Glutamatergic neuron (in vitro differentiated cells): ENCODE measurements around the gene ZYG11A. TPM values are rescaled to one million over a fixed set of nuclear protein-coding genes. Genes with fewer than 3 reads are reported as not detected.

ENCODE experiments used
- DNase-seq: peaks from one replicate; pipeline ENCODE4 v3.0.0; 2022
- H3K27ac Mint-ChIP-seq: one replicate; pipeline ENCODE4 v1.8.0; 2020; ENCODE audit warnings: mild to moderate bottlenecking, mixed read lengths, inconsistent platforms; ENCODE audit not compliant: unreplicated experiment
- H3K27me3 Mint-ChIP-seq: one replicate; pipeline ENCODE4 v1.8.0; 2020; ENCODE audit warnings: mild to moderate bottlenecking, moderate library complexity, mixed read lengths, inconsistent platforms; ENCODE audit not compliant: unreplicated experiment
- H3K36me3 Mint-ChIP-seq: one replicate; pipeline ENCODE4 v1.8.0; 2020; ENCODE audit warnings: mild to moderate bottlenecking, mixed read lengths, inconsistent platforms; ENCODE audit not compliant: unreplicated experiment
- H3K4me1 Mint-ChIP-seq: one replicate; pipeline ENCODE4 v1.8.0; 2020; ENCODE audit warnings: mild to moderate bottlenecking, low read depth, mixed read lengths, inconsistent platforms; ENCODE audit not compliant: unreplicated experiment
- H3K4me3 Mint-ChIP-seq: one replicate; pipeline ENCODE4 v1.8.0; 2020; ENCODE audit warnings: mild to moderate bottlenecking, mixed read lengths, inconsistent platforms; ENCODE audit not compliant: unreplicated experiment
- H3K9me3 Mint-ChIP-seq: one replicate; pipeline ENCODE4 v1.8.0; 2020; ENCODE audit warnings: mild to moderate bottlenecking, moderate library complexity, mixed read lengths, inconsistent platforms; ENCODE audit not compliant: unreplicated experiment
- CTCF ChIP-seq: fragments of 200-600 bp; sonication (generic); IDR thresholded peaks from one replicate; pipeline ENCODE4 v1.5.0; 2021; ENCODE audit not compliant: partially characterized antibody, unreplicated experiment
- total RNA-seq: library from RNA; stranded (reverse); fragmentation: NEBNext Ultra II Directional; extraction: Animal tissue kit (Norgen Biotek cat#: 25700); gene quantifications from one replicate; pipeline ENCODE4 v1.2.1, GENCODE V29; 2021; ENCODE audit not compliant: unreplicated experiment

The ZYG11A gene
- total RNA-seq, 1 donor from 2014 or later: 0.59 TPM

- Mint-ChIP-seq H3K36me3 (peaks cover 5% of the 10 kb centered on the region), H3K9me3 (no peaks in the 10 kb centered on the region), H3K4me1 (peaks cover 2% of the 10 kb centered on the region), H3K27me3 (no peaks in the 10 kb centered on the region), H3K27ac (no peak overlapping the region), H3K4me3 (no peak overlapping the region)
- no peak for DNase-seq
- no peak for TF ChIP-seq CTCF
Observed at GRCh38 chr1:52914463-52914862, 71.9 kb downstream of the ZYG11A start.

- Mint-ChIP-seq H3K4me1 (peaks cover 2% of the 10 kb centered on the region), H3K9me3 (no peaks in the 10 kb centered on the region), H3K36me3 (peaks cover 13% of the 10 kb centered on the region), H3K27me3 (no peaks in the 10 kb centered on the region), H3K27ac (no peak overlapping the region), H3K4me3 (no peak overlapping the region)
- TF ChIP-seq CTCF: no peak
- no peak for DNase-seq
Observed at GRCh38 chr1:52915211-52915854, 72.8 kb downstream of the ZYG11A start.

DNA sequence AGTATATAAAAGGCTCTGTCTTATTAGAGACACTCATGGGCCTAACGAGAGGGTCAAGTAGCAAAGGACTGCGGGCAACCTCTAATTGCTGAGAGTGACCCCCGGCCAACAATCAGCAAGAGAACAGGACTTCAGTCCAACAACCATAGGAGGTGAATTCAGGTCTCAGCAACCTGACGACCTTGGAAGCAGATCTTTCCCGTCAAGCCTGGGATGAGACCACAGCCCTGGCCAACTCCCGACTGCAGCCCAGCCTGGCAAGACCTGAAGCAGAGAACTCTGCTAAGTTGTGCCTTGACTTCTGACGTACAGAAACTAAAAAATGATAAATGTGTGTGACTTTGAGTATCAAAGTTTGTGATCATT, 73.3 kb downstream of the ZYG11A start:
- Mint-ChIP-seq H3K9me3 (no peaks in the 10 kb centered on the region), H3K4me3 (no peak overlapping the region), H3K27ac (no peak overlapping the region), H3K27me3 (peaks cover 2% of the 10 kb centered on the region), H3K4me1 (peaks cover 2% of the 10 kb centered on the region), H3K36me3 (peaks cover 14% of the 10 kb centered on the region)
- no peak for DNase-seq
- no peak for TF ChIP-seq CTCF

- Mint-ChIP-seq H3K36me3 (peaks cover 14% of the 10 kb centered on the region), H3K27ac (no peak overlapping the region), H3K9me3 (no peaks in the 10 kb centered on the region), H3K4me1 (peaks cover 2% of the 10 kb centered on the region), H3K4me3 (no peak overlapping the region), H3K27me3 (peaks cover 3% of the 10 kb centered on the region)
- no peak for DNase-seq
- no peak for TF ChIP-seq CTCF
Observed at GRCh38 chr1:52916241-52916975, 73.8 kb downstream of the ZYG11A start.

- H3K27me3 Mint-ChIP-seq: peaks cover 4% of the 10 kb centered on the region
- no peak overlapping the region for H3K27ac Mint-ChIP-seq
- no peak for DNase-seq
- H3K9me3 Mint-ChIP-seq: no peaks in the 10 kb centered on the region
- no peak overlapping the region for H3K4me3 Mint-ChIP-seq
- H3K4me1 Mint-ChIP-seq: peaks cover 2% of the 10 kb centered on the region
- H3K36me3 Mint-ChIP-seq: peaks cover 14% of the 10 kb centered on the region
- TF ChIP-seq CTCF: no peak
Observed at GRCh38 chr1:52917156-52917555, 74.6 kb downstream of the ZYG11A start.
